Hematopoietic multipotent progenitor cell (in vitro differentiated cells): ENCODE data around the gene CIART. TPM values are rescaled to one million over a fixed set of nuclear protein-coding genes. Genes with fewer than 3 reads are reported as not detected.
"Not testable (repeated sequence)": the region's sequence is repeated elsewhere in the genome, so short reads cannot be mapped to it uniquely, and the experiment has no call there.

Experiments used
- DNase-seq, 3 donors: peaks; one replicate each; pipeline ENCODE4 v3.0.0-alpha.2; 2011 to 2015; ENCODE audit warnings: low read depth in 2 of 3, low spot score in 2 of 3
- small RNA-seq: library from RNA; depleted of rRNA; stranded (forward); fragments of <200 nt; gene quantifications from one replicate; pipeline ENCODE3, GENCODE V24; 2012
- total RNA-seq: library from RNA; depleted of rRNA; stranded (reverse); fragments of >200 nt; gene quantifications from one replicate; pipeline ENCODE4 v1.2.3, GENCODE V29; 2012

Gene CIART
- total RNA-seq, 1 donor = 0.27 TPM

DNA sequence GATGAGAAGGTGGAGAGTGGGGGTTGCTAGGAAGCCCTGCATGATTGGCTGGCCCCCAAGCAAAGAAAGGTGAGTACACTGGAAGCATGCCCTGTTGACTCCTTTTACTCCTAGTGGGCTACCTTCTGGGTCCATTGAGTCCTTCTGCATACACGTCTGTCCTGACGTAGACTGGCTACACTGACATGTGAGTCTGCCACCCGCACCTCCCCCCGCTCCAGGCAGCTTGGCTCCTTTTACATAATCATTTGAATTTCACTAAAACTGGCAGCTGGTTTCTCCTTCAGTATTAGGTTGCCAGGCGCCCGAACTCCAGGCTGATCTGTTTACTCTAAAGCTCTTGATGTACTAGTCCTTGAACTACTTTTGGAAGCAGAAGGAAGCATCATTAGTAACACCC lies 20.0 kb downstream of the CIART start:
- no peak for DNase-seq

DNA sequence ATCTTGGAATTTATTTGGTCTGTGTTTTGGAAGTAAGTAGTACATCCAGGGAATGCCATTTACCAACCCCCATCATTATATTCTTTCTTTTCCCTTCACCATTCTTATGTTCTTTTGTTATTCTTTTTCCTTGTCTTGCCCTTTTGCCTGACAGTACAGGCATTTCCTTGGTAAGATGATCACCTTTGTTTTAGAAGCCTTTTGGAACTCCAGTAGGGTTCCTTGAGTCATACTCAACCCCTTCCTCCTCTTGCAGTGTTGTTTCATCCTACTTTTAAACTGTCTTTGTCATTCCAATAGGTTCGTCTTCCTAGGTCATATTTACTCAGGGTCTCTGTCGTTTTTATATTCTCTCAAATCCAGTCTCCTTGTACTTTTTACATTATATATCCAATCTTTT lies 20.5 kb downstream of the CIART start:
- DNase-seq = no peak

DNA sequence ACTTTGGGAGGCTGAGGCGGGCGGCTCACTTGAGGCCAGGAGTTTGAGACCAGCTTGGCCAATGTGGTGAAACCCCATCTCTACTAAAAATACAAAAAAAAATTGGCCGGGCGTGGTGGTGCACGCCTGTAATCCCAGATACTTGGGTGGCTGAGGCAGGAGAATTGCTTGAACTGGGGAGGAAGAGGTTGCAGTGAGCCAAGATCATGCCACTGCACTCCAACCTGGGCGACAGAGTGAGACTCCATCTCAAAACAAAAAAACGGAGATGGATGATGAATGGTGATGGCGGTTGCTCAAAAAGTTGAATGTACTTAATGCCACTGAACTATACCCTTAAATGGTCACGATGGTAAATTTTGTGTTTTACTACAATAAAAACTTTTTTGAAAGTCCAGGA lies 26.2 kb downstream of the CIART start:
- not testable (repeated sequence) for DNase-seq

DNA sequence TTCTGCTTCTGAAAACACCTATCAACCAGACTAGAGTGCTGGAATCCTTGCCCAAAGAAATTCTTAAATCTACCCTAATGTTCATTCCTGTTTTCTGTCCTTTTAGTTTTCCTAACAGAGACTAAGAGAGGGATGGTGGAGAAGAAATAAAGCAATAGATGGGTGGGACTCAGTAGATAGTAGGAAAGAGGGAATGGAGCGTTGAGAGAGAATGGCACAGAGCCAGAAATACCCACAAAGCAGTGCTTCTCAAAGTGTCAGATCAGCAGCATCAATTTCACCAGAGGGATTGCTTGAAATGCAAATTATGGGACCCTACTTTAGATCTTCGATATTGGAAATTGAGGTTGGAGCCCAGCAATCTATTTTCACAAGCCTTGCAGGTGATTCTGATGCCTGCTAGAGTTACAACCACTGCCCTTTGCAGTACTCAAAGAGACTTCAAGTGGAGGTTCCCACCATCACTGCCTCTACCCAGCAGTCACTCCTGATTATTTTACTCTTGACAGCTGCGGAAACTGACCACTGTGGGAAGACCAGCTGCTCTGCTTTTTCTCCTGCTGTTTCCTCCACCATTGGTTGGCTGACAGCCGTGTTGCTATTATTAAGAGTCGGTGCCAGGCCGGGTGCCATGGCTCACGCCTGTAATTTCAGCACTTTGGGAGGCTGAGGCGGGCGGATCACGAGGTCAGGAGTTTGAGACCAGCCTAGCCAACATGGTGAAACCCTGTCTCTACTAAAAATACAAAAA lies 27.6 kb downstream of the CIART start:
- no peak for DNase-seq

DNA sequence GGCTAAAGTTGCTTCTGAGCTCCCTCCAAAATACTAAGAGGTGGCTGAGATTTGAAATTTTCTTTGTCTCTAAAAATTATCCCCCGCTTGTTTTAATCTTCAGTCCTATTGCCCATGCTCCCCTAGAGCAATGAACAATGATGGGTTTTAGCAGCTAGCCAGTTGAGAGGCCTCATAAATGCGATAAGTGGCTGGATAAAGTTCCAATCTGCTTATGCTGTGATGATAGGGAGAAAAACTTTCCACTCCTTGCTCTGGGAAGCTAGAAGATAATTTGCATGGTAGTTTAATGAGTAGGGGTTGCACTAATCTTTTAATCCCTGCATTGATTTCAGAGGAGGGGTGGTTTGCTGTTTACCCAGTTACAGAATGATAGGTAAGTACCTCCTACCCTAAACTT lies 29.4 kb downstream of the CIART start:
- DNase-seq = no peak

DNA sequence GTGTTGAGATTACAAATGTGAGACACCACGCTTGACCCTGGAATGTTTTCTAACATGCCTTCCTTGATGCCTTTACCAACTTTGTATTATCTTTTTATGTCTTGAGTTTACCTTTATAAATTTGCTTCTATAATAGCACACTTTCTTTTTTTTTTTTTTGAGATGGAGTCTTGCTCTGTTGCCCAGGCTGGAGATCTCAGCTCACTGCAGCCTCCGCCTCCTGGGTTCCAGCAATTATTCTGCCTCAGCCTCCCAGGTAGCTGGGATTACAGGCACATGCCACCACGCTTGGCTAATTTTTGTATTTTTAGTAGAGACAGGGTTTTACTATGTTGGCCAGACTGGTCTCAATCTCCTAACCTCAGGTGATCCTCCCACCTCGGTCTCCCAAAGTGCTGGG lies 32.3 kb downstream of the CIART start:
- not testable (repeated sequence) for DNase-seq

DNA sequence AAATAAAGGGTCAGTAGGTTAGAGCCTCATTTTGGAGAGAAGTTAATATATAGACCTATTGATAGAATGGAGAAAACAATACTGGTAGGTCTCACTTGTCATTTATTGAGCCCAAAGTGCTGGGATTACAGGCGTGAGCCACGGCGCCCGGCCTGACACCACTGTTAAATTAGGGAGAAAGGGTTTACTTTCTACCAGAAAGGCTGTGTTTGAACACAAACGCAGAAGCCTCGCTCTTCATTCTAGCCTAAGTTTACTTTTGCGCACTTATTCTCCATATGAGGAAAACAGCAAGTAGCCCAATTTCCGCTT lies 38.3 kb downstream of the CIART start:
- DNase-seq = peak in 2 of 3 donors; percentile 3

DNA sequence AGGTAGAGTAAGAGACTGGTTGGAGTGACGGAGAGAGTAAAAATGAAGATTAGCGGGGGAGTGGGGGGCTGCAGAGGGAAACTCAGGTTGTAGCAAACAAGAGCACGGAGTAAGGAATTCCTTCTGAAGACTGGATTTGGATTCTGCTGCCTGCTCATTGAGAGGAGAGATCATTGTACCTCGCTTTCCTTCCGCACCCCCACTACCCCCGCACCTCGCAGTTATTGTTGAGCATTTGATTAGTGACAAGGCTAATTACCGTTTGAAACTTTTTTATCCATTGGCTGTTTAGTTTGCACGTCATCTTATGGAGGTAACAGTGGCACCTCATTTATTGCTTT lies 39.4 kb downstream of the CIART start:
- DNase-seq = peak in 1 of 3 donors; percentile 17

DNA sequence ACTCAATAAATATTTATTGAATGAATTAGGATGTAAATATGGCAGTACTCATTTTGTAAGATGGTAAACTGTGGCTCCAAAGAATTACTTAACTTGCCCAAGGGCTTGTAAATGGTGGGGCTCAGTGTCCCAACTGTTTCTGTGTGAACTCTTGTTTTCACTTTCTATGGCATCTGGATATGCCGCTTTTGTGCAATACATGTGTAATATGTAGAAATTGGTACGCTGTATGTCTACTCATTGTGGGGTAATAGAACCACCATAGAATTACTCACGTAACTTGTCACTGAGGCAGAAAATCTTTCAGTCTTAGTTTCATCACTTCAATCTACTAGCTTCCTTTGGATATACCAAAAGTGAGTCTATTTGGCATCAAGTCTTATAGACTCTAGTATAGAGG lies 40.0 kb downstream of the CIART start:
- peak in 2 of 3 donors; percentile 2 for DNase-seq

DNA sequence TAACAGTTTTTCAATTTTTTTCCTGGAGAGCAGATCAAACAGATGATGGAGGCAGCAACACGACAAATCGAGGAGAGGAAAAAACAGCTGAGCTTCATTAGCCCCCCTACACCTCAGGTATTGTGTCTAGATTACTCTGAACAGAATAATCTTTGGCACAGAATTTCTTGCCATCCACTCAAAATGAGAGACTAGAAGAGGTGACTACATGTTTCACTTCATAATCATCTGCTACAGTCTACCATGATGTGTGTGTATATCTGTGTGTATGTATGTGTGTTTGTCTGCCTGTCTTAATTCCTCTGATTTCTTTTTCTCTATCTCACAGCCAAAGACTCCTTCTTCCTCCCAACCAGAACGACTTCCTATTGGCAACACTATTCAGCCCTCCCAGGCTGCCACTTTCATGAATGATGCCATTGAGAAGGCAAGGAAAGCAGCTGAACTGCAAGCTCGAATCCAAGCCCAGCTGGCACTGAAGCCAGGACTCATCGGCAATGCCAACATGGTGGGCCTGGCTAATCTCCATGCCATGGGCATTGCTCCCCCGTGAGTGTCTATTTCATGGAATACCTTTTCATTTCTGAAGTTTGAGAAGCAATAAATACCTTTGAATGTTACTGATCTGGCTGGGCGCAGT lies 50.4 kb downstream of the CIART start:
- no peak for DNase-seq

Small RNA genes within 50 kb of the gene (small RNA-seq; reads per million reads assigned to genes)
- gene RNU2-17P = 7.1 reads per million, percentile 90 among the genes with 10 or more reads in this experiment

Other genes starting within 250 kb of the CIART start
- gene VPS45, start 214.8 kb upstream of the CIART start, total RNA-seq = 11.3 TPM
- 60.1 TPM for gene PLEKHO1, start 132.6 kb upstream of the CIART start, total RNA-seq
- 4.8 TPM for gene ANP32E, start 46.4 kb upstream of the CIART start, total RNA-seq
- not detected for gene CA14, start 24.8 kb upstream of the CIART start, total RNA-seq
- 153 TPM for gene APH1A, start 13.5 kb upstream of the CIART start, total RNA-seq
- 14.8 TPM for gene C1orf54, start 9.8 kb upstream of the CIART start, total RNA-seq
- 31.2 TPM for gene MRPS21, start 11.3 kb downstream of the CIART start, total RNA-seq
- gene PRPF3, start 39.0 kb downstream of the CIART start, total RNA-seq = 24.2 TPM
- gene RPRD2, start 81.6 kb downstream of the CIART start, total RNA-seq = 10.5 TPM
- 32.3 TPM for gene TARS2, start 204.9 kb downstream of the CIART start, total RNA-seq
- 1.1 TPM for gene ECM1, start 225.6 kb downstream of the CIART start, total RNA-seq
- 0.27 TPM for gene FALEC, start 233.2 kb downstream of the CIART start, total RNA-seq